Spleen (tissue), 11 donors: ENCODE measurements around the gene ZNF683. TPM values are rescaled to one million over a fixed set of nuclear protein-coding genes. Genes with fewer than 3 reads are reported as not detected.
"Not testable (repeated sequence)": the region's sequence is repeated elsewhere in the genome, so short reads cannot be mapped to it uniquely, and the experiment has no call there.

ENCODE experiments used
- DNase-seq: peaks from one replicate; pipeline ENCODE4 v3.0.0-alpha.2; 2020
- H3K27ac ChIP-seq, 8 donors: fragments of 200-600 bp; sonication (generic) in 7 of 8; 1 replicate in 4 of 8; 2 replicates in 4 of 8; pipeline versions ENCODE4 v1.5.0 to v1.8.0; 2016 to 2021; ENCODE audit warnings: inconsistent platforms in 4 of 8, mild to moderate bottlenecking in 4 of 8, moderate library complexity in 1 of 8
- H3K27me3 ChIP-seq, 7 donors: fragments of 200-600 bp; sonication (generic) in 6 of 7; replicated peaks in 1 of 7; 1 replicate in 4 of 7; 2 replicates in 3 of 7; pipeline versions ENCODE4 v1.5.0 to v1.8.0; 2016 to 2021; ENCODE audit warnings: inconsistent platforms in 3 of 7, mild to moderate bottlenecking in 1 of 7
- H3K36me3 ChIP-seq, 6 donors: fragments of 200-600 bp; sonication (generic) in 5 of 6; 1 replicate in 4 of 6; 2 replicates in 2 of 6; pipeline versions ENCODE4 v1.5.0 to v1.8.0; 2016 to 2021; ENCODE audit warnings: inconsistent platforms in 2 of 6
- H3K4me1 ChIP-seq, 6 donors: fragments of 200-600 bp; sonication (generic) in 5 of 6; 1 replicate in 3 of 6; 2 replicates in 3 of 6; pipeline versions ENCODE4 v1.5.0 to v1.8.0; 2016 to 2021; ENCODE audit warnings: inconsistent platforms in 3 of 6
- H3K4me3 ChIP-seq, 8 donors: fragments of 200-600 bp; sonication (generic) in 7 of 8; 1 replicate in 4 of 8; 2 replicates in 4 of 8; pipeline versions ENCODE4 v1.5.0 to v1.8.0; 2016 to 2021; ENCODE audit warnings: inconsistent platforms in 4 of 8, mild to moderate bottlenecking in 4 of 8, moderate library complexity in 2 of 8
- H3K9me3 ChIP-seq, 8 donors: fragments of 200-600 bp; sonication (generic) in 7 of 8; 1 replicate in 4 of 8; 2 replicates in 4 of 8; pipeline versions ENCODE4 v1.5.0 to v1.8.0; 2016 to 2021; ENCODE audit warnings: inconsistent platforms in 4 of 8
- POLR2A ChIP-seq, 3 donors: fragments of 450-650 bp; IDR thresholded peaks; one replicate each; pipeline ENCODE4 v1.5.1; 2017; ENCODE audit warnings: antibody characterized with exemption in 3 of 3, mild to moderate bottlenecking in 1 of 3
- POLR2AphosphoS5 ChIP-seq, 3 donors: sonication (generic); formaldehyde crosslinking; IDR thresholded peaks; one replicate each; pipeline ENCODE4 v1.5.1; 2017; ENCODE audit warnings: antibody characterized with exemption in 3 of 3
- WGBS, 5 donors: extraction: QIAGEN DNeasy Blood & Tissue Kit in 3 of 5; methylation state at CpG; one replicate each; pipeline versions ENCODE4 v1.1.5 to v1.1.7; 2013 to 2018; 5-methylcytosine and 5-hydroxymethylcytosine counted together
- intact Hi-C: fragments of 100-400 bp; cut with DNase I; formaldehyde crosslinking; loops from one replicate; pipeline ENCODE4 v1.15.0; 2023; ENCODE audit warnings: low total_unique reads
- polyA plus RNA-seq, 3 donors: library from polyadenylated mRNA; stranded (reverse); fragments of 200-250 nt; gene quantifications; one replicate each; pipeline ENCODE4 v1.2.1, GENCODE V29; 2013
- total RNA-seq, 7 donors: library from RNA; depleted of rRNA in 3 of 7; stranded (reverse); fragments of >200 nt in 3 of 7; fragmentation: NEBNext Ultra II Directional in 4 of 7; extraction: Animal tissue kit (Norgen Biotek cat#: 25700) in 4 of 7; gene quantifications; one replicate each; pipeline versions ENCODE4 v1.1.0 to v1.2.1, GENCODE V29; 2016 to 2021
- TF ChIP-seq, protein P1 (sequence below), 11 experiments: fragments of 200-600 bp in 7 of 11; fragments of 450-650 bp in 4 of 11; sonication (generic) in 4 of 11; IDR thresholded peaks in 8 of 11; conservative IDR thresholded peaks in 3 of 11; 1 replicate in 7 of 11; 2 replicates in 4 of 11; pipeline versions ENCODE4 v1.4.0 to v1.8.0; 2016 to 2021; ENCODE audit warnings: antibody characterized with exemption in 11 of 11, inconsistent platforms in 4 of 11, mild to moderate bottlenecking in 1 of 11
- donor health status: healthy with polysubstance abuse.
- donor health status: DM: no; HTN: no; CAD: no; lungs with moderate emphysema.
- donor health status: DM: no; HTN: no; CAD: no.
- donor health status: Bipolar disorder and iron deficiency.
- donor health status: healthy.
- donor health status: DM: no; HTN: no; CAD: no.
- donor health status: DM: yes; HTN: yes; CAD: no.

Gene ZNF683
- total and polyA plus RNA-seq, 10 donors: 0.17 to 1.5 (median 0.50) TPM; not detected in 2

DNA sequence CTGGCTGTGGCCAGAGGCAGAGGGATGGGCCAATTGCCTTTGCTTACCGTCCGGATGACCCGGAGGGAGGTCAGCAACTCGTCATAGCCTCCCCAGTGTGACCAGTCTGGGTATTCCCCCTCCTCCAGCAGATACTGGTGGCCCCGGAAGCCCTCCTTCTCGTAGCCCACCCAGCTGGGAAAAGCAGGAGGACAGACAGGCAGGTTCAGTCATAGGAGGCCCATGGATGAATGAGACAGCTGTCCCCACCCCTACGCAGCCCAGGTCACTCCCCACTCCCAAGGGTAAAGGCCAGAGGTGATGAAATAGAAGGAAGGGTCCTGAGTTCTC is 35.4 kb downstream of the ZNF683 start:
- no peak for DNase-seq
- peaks cover 0 to 41% (median 12%) of the 10 kb centered on the region in 7 donors for H3K27me3 ChIP-seq
- peak overlapping the region in 1 of 8 donors; percentile 82 for H3K4me3 ChIP-seq
- peak overlapping the region in 1 of 8 donors; percentile 66 for H3K27ac ChIP-seq
- intact Hi-C loops: no loop called here
- TF ChIP-seq POLR2A (IDR thresholded peaks at IDR 0.05) (no peak), POLR2AphosphoS5 (IDR thresholded peaks at IDR 0.05) (no peak)
- TF ChIP-seq, protein P1, sequence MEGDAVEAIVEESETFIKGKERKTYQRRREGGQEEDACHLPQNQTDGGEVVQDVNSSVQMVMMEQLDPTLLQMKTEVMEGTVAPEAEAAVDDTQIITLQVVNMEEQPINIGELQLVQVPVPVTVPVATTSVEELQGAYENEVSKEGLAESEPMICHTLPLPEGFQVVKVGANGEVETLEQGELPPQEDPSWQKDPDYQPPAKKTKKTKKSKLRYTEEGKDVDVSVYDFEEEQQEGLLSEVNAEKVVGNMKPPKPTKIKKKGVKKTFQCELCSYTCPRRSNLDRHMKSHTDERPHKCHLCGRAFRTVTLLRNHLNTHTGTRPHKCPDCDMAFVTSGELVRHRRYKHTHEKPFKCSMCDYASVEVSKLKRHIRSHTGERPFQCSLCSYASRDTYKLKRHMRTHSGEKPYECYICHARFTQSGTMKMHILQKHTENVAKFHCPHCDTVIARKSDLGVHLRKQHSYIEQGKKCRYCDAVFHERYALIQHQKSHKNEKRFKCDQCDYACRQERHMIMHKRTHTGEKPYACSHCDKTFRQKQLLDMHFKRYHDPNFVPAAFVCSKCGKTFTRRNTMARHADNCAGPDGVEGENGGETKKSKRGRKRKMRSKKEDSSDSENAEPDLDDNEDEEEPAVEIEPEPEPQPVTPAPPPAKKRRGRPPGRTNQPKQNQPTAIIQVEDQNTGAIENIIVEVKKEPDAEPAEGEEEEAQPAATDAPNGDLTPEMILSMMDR (IDR thresholded peaks at IDR 0.05 in 8 of 11, conservative IDR thresholded peaks at IDR 0.05 in 3 of 11): no peak
- H3K4me1 ChIP-seq: peaks cover 0 to 29% (median 22%) of the 10 kb centered on the region in 6 donors
- whole genome bisulfite sequencing, 5 donors: 88 to 96% (median 92%) methylated on average over 7 of the region's 7 CpGs
- H3K36me3 ChIP-seq: no peaks in the 10 kb centered on the region
- no peaks in the 10 kb centered on the region for H3K9me3 ChIP-seq

DNA sequence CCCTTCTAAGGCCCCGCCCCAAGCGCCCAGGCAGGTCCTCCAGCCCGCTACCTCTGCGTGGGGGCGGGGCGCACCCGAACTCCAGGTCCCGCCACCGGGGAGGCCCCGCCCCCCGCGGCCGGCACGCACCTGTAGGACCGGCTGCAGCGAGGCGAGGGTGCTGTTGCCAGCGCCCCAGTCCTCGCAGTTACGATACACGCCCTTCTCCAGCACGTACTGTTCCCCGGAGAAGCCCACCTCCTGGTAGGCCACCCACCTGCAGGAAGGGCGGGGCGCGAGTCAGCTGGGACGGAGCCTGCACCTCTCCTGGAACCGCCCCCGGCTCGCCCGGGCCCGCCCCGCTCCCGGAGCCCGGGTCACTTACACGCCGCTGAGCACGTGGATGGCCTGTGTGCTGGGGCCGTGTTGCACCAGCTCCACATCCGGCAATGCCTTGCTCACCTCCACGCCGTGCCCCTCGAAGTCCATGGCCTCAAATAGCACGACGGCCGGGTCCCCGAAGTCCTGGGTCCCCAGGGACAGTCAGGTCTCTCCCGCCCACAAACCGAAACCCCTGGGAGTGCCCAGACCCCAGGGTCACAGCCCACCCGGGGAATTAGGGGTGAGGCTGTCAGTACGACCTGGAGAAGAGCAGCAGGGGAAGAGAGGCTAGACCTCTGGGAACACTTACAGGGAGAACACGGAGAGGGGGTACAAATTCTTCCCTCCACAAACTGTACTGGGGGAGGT is 35.9 kb downstream of the ZNF683 start:
- H3K27me3 ChIP-seq: peaks cover 0 to 41% (median 16%) of the 10 kb centered on the region in 7 donors
- H3K4me3 ChIP-seq: peak overlapping the region; percentile 34 to 82 (median 57)
- H3K9me3 ChIP-seq: no peaks in the 10 kb centered on the region
- no peaks in the 10 kb centered on the region for H3K36me3 ChIP-seq
- peak; percentile 96 for DNase-seq
- TF ChIP-seq POLR2AphosphoS5 (IDR thresholded peaks at IDR 0.05) (peak in 1 of 3 donors; percentile 48), POLR2A (IDR thresholded peaks at IDR 0.05) (no peak)
- TF ChIP-seq, protein P1 (IDR thresholded peaks at IDR 0.05 in 8 of 11, conservative IDR thresholded peaks at IDR 0.05 in 3 of 11): peak in 1 of 11 experiments; percentile 15
- peak overlapping the region in 5 of 8 donors; percentile 1 to 71 (median 42) for H3K27ac ChIP-seq
- peaks cover 0 to 29% (median 22%) of the 10 kb centered on the region in 6 donors for H3K4me1 ChIP-seq
- intact Hi-C loops: no loop called here
- WGBS, 5 donors: 11 to 47% (median 13%) methylated on average over 9 to 52 of the region's 52 CpGs

DNA sequence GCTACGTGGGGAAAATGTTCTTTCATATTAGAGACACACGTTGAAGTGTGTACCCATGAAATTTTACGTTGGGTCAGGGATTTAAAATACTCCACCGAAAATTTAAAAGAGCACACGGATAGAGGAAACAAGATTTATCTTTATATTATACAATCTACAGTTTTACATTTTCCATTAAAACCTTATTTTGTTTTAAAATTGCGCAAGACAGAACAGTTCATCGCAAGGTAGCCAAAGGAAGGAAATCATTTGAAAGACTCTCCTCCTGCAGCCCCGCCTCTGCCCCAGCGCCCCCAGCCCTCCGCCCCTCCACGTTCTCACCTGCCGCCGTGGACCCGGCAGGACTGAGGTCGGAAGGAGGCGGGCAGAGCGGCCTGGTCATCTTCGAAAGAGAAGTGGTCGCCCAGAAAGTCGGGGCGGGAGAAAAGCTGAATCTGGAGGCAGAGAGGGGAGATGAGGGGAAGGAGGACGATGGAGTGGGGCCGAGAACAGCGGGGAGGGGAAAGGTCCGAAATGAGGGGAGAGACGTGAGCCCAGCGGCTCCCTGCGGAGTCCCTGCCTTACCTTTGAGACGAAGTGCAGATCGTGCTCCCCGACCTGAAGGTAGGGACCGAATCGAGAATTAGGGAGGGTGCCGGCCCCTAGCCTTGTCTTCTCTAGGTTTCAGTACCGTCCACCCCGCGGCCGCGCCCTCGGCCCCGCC is 36.6 kb downstream of the ZNF683 start:
- Histone ChIP-seq H3K9me3 (no peaks in the 10 kb centered on the region), H3K27me3 (peaks cover 0 to 41% (median 20%) of the 10 kb centered on the region in 7 donors), H3K27ac (peak overlapping the region in 4 of 8 donors; percentile 14 to 71 (median 54)), H3K4me1 (peaks cover 0 to 29% (median 22%) of the 10 kb centered on the region in 6 donors), H3K36me3 (peaks cover 0 to 6% (median 0%) of the 10 kb centered on the region in 6 donors), H3K4me3 (peak overlapping the region; percentile 34 to 82 (median 57))
- WGBS, 5 donors: 2 to 4% (median 3%) methylated on average over 33 to 41 of the region's 41 CpGs
- TF ChIP-seq POLR2A (IDR thresholded peaks at IDR 0.05) (no peak), POLR2AphosphoS5 (IDR thresholded peaks at IDR 0.05) (peak in 2 of 3 donors; percentile 29)
- TF ChIP-seq, protein P1 (IDR thresholded peaks at IDR 0.05 in 8 of 11, conservative IDR thresholded peaks at IDR 0.05 in 3 of 11): no peak
- intact Hi-C loops: no loop called here
- DNase-seq: no peak

DNA sequence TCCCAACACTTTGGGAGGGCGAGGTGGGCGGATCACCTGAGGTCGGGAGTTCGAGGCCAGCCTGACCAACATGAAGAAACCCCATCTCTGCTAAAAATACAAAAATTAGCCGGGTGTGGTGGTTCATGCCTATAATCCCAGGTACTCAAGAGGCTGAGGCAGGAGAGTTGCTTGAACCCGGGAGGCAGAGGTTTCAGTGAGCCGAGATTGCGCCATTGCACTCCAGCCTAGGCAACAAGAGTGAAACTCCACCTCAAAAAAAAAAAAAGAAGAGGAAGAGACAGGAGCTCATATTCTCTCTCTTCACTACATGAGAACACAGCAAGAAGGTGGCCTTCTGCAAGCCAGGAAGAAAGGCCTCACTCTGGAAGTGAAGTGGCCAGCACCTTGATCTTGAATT is 39.2 kb downstream of the ZNF683 start:
- 82 to 91% (median 85%) methylated on average over 8 of the region's 8 CpGs for WGBS, 5 donors
- H3K9me3 ChIP-seq, H3K4me3 ChIP-seq, H3K27ac ChIP-seq, intact Hi-C loops, DNase-seq: not testable (repeated sequence)
- Histone ChIP-seq H3K36me3 (peaks cover 0 to 12% (median 0%) of the 10 kb centered on the region in 6 donors), H3K4me1 (peaks cover 0 to 29% (median 22%) of the 10 kb centered on the region in 6 donors), H3K27me3 (peaks cover 0 to 41% (median 21%) of the 10 kb centered on the region in 7 donors)
